H54 (cell line): ENCODE measurements around the gene RPS4Y1.
"Not testable (repeated sequence)": the region's sequence is repeated elsewhere in the genome, so short reads cannot be mapped to it uniquely, and the experiment has no call there.

Experiments
- DNase-seq: peaks from one replicate; pipeline ENCODE4 v3.0.0; 2011; ENCODE audit warnings: low spot score, mixed read lengths; ENCODE audit not compliant: insufficient read length
- FAIRE-seq: peaks from 3 replicates; lab custom pipeline; 2011; peaks lifted over from hg19 to GRCh38; lab: Jason Lieb, UNC
- POLR2A ChIP-seq: IDR thresholded peaks from 2 replicates; pipeline ENCODE4 v1.6.1; 2011; ENCODE audit warnings: low read depth, mild to moderate bottlenecking, low read length

RPS4Y1 gene

DNA sequence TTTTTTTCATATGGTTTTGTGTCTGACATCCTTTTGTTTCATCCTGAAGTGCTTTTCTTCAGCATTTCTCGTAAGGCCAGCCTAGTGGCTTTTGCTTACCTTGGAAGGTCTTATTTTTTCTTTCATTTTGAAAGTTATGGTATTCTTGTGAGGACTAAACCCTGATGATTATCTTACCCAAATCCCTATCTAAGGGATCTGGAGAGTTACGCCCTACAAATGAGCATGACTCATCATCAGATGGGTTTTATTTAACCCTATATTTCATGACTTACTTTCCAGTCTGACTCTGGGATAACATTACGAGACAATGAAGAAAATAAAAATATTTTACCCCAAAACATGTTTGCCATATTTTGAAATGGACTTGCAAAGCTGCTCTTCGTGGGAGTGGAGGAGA is 18.4 kb downstream of the RPS4Y1 start:
- TF ChIP-seq POLR2A, result no peak
- DNase-seq, result no peak
- no peak for FAIRE-seq

DNA sequence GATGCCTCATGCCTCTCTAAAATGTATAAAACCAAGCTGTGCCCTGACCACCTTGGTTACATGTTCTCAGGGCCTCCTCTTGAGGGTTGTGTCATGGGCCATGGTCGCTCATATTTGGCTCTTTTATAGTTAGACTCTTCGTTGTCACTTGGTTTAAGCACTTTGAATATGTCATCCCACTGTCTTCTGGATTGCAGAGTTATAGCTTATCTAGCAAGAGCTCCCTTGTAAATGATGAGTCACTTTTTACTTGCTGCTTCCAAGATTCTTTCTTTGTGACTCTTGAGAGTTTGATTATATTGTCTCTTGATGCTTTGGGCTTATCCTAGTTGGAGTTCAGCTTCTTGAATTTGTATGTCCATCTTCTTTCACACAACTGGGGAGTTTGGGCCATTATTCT is 19.1 kb downstream of the RPS4Y1 start:
- no peak for DNase-seq
- no peak for TF ChIP-seq POLR2A
- no peak for FAIRE-seq

DNA sequence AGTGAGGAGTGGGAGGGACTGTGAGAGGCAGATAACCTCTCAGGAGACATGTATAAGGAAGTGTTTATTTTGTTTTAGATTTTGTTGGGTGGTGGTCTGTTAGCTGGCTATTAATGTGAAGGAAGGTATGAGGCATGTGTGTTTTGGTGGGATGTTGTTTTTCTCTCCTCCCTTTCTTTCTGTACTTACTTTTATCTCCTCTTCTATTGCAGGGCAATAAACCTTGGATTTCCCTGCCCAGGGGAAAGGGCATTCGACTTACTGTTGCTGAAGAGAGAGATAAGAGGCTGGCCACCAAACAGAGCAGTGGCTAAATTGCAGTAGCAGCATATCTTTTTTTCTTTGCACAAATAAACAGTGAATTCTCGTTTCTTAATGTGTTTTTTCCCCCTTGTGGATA is 25.2 kb downstream of the RPS4Y1 start:
- FAIRE-seq, result no peak

GRCh38 chrY:2867469-2867868 is 26.1 kb downstream of the RPS4Y1 start:
- no peak for DNase-seq
- no peak for FAIRE-seq
- no peak for TF ChIP-seq POLR2A

More for the DNA sequence above, 25.2 kb downstream of the RPS4Y1 start:
- DNase-seq, result no peak
- TF ChIP-seq POLR2A, result no peak

- no peak for FAIRE-seq
- TF ChIP-seq POLR2A, result no peak
These were observed 26.7 kb downstream of the RPS4Y1 start for GRCh38 chrY:2868035-2868607.

GRCh38 chrY:2872234-2872633 is 30.8 kb downstream of the RPS4Y1 start:
- DNase-seq, FAIRE-seq: not testable (repeated sequence)

More at GRCh38 chrY:2868035-2868607, 26.7 kb downstream of the RPS4Y1 start:
- no peak for DNase-seq

GRCh38 chrY:2874211-2874610 is 32.8 kb downstream of the RPS4Y1 start:
- DNase-seq, result no peak
- TF ChIP-seq POLR2A, result no peak
- no peak for FAIRE-seq

DNA sequence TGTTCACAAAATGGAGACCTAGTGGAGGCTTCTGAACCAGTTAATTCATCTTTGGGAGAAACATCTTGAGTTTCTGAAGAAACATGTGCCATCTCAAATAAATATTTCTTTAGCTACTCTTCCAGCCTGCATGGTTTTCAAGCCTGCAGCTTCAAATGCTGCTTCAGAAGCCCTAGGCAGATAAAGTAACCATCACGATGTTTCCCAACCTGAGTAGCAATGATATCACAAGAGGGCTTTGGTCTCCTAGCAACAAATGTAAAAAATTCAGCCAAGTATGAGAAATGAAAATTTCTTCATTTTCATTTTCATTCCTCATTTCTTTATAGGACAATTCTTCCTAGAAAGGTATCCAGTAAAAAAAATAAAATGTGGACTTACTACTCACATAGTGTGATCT is 42.2 kb downstream of the RPS4Y1 start:
- DNase-seq (no peak), FAIRE-seq (no peak)
- no peak for TF ChIP-seq POLR2A

DNA sequence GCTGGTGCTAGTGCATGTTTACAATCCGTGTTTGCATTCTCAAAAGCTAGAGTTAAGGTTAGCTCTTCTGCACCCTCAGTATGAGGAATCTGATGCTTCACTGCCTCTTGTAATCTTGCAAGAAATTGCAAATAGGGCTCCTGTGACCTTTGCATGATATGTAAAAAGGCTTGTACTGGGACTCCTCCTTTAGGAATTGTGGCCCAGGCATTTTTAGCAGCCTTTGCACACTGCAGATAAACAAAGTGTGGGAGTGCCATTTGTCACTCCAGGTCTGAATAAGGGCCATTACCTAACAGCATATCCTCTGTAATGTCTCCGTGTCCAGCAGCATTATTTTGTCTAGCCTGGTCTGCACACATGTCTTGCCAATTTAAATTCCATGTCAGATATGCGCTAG is 44.5 kb downstream of the RPS4Y1 start:
- no peak for TF ChIP-seq POLR2A
- no peak for FAIRE-seq
- DNase-seq, result no peak

DNA sequence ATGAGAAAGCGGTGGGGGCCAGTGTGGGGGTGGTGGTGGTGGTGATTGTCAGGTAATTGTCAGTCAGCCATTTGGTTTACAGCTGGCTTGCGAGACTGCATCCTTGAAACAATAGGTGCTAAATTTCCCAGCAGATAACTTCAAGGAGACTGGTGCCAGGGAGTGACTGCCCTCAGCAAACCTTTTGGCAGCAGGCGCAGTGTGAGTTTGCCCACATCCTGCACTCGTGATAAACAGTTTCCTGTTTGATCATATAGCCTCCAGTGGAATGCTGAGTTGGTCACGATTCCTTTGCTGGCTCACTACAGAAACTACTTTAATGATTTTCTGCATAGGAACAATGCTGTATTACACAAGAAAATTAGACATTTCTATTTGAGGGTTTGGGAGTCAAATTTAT is 46.0 kb downstream of the RPS4Y1 start:
- no peak for FAIRE-seq
- no peak for DNase-seq
- no peak for TF ChIP-seq POLR2A

DNA sequence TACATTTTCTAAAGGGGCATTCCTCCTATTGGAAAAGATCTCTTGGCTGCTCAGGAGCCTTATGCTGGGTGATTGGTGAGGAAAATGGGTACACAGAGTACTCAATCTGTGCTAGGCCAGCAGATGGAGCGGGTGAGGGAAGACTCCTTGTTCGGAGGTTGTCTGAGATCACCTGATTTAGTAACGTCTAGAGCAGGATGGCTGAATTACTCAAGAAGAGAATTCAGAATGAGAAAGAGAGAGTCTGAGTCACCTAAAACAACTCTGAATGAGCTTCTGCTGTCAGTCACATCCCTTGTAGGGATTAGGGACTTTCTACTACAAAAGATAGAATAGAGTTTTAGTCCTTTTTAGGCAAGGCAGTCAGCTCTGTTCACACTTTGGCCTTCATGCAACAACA is 46.6 kb downstream of the RPS4Y1 start:
- TF ChIP-seq POLR2A, result no peak
- DNase-seq (no peak), FAIRE-seq (no peak)

DNA sequence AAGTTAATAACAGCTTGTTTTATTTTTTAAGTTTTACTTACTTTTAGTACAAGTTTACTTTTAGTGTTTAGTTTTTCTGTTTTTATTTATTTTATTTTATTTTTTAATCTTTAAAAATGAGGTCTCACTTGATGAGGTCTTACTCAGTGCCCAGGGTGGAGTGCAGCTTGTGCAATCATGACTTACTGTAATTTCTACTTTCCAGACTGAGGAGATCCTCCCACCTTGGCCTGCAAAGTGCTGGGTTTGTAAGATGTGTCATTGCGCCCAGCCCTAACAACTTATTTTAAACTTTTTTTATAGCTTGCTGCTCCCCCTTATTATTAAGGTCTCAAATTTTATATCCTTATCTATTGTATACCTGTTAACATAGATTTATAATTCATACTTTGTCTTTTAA is 52.1 kb downstream of the RPS4Y1 start:
- no peak for TF ChIP-seq POLR2A
- FAIRE-seq (no peak), DNase-seq (no peak)

- no peak for TF ChIP-seq POLR2A
- DNase-seq, result no peak
- FAIRE-seq, result no peak
These were observed 54.6 kb downstream of the RPS4Y1 start for GRCh38 chrY:2896050-2896449.

DNA sequence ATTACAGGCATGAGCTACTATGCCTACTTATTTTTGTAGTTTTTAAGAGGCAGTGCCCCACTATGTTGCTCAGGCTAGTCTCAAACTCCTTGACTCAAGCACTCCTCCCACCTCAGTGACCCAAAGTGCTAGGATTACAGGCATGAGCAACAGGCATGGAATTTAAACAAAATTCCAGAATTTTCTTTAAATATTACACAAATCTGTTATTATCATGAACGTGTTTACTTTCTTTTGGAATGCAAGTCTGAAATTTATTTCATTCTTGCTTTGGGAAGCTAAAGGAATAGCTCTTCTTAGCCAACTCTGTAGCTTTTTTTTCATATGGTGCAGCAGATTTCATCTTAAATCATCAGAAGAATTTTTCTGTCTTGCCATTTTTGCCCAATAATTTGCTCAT is 66.0 kb downstream of the RPS4Y1 start:
- no peak for DNase-seq
- no peak for TF ChIP-seq POLR2A
- no peak for FAIRE-seq

- no peak for FAIRE-seq
- no peak for DNase-seq
- no peak for TF ChIP-seq POLR2A
These were observed 71.8 kb downstream of the RPS4Y1 start for GRCh38 chrY:2913066-2913815.
